ENCODE results near the gene DSE. TPM values are rescaled to one million over a fixed set of nuclear protein-coding genes. Genes with fewer than 3 reads are reported as not detected.

Gene DSE
- total RNA-seq, 1 donor from 2014 or later = 23.4 TPM

DNA sequence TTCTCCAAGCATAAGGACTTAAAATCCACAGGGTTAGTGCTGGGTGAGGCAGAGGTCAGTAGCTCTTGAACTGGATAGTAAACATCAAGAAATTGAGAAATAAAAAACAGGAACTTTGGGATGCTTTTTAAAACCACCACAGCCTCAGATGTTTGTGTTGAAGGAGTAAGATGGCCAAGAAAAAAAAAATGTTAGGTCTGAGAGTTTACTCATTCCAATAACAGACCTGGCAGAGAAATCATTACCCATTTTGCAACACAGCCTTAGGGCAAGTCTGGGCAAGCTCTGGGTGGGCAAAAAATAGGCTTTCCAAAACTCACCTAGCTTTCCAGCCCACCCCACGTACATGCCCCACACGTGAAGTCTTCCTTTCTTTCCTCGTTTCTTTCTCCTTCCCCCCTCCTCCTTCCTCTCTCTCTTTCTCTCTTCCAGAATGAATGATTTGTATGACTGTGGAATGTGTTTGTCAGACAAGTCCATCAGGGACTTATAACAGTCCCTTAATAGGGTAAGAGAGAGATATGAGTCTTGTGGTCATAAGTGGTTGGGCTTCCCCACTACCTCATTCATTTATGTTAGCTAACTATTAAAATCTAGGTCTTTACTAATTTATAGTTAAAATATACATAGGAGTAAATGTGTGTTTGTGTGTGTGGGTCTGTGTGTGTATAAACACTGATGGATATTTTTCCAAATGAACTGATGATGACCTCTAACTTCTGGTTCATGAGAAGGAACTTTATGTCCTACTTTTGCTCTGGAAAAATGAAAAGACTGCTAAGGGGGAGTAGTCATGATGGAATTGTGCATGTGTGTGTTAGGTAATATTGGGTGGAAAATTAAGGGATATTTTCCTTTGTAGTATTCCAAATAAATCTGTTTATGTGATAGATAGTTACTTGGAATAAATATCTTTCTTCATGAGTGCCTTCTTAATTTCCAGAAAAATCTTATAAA lies 18.0 kb upstream of the DSE start:
- Mint-ChIP-seq H3K4me3 (no peak overlapping the region), H3K4me1 (no peaks in the 10 kb centered on the region), H3K27ac (no peak overlapping the region), H3K27me3 (no peaks in the 10 kb centered on the region), H3K36me3 (ENCODE audit: low read depth) (no peaks in the 10 kb centered on the region), H3K9me3 (no peaks in the 10 kb centered on the region)
- intact Hi-C loops (cut with micrococcal nuclease) = no loop called here
- CTCF ChIA-PET = no interaction called here
- DNase-seq = no peak
- TF ChIP-seq, protein P1, sequence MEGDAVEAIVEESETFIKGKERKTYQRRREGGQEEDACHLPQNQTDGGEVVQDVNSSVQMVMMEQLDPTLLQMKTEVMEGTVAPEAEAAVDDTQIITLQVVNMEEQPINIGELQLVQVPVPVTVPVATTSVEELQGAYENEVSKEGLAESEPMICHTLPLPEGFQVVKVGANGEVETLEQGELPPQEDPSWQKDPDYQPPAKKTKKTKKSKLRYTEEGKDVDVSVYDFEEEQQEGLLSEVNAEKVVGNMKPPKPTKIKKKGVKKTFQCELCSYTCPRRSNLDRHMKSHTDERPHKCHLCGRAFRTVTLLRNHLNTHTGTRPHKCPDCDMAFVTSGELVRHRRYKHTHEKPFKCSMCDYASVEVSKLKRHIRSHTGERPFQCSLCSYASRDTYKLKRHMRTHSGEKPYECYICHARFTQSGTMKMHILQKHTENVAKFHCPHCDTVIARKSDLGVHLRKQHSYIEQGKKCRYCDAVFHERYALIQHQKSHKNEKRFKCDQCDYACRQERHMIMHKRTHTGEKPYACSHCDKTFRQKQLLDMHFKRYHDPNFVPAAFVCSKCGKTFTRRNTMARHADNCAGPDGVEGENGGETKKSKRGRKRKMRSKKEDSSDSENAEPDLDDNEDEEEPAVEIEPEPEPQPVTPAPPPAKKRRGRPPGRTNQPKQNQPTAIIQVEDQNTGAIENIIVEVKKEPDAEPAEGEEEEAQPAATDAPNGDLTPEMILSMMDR (IDR thresholded peaks at IDR 0.05) = no peak
- POLR2A ChIA-PET = no interaction called here
- ATAC-seq (ENCODE audit: low read depth) = no peak

DNA sequence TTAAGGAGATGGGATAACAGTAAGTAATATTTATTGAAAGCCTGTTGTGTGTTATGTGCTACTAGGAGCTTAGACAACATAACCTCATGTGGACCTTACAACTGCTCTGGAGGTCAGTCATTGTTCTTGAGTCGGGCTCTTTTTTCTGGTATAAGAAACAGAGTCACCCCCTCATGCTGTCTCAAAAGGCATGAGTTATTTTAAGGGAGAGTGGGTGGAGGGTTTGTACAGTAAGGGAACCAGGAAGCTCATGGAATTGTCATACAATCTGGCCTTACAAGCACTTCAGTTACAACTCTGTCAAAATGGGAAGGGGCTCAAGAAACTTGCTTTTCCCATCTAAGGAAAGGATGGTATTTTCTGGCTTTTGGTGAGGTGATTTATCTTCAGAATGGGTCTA lies 16.5 kb upstream of the DSE start:
- no peak overlapping the region for H3K27ac Mint-ChIP-seq
- no peaks in the 10 kb centered on the region for H3K36me3 Mint-ChIP-seq (ENCODE audit: low read depth)
- POLR2A ChIA-PET = no interaction called here
- H3K4me3 Mint-ChIP-seq = no peak overlapping the region
- CTCF ChIA-PET = no interaction called here
- intact Hi-C loops (cut with micrococcal nuclease) = no loop called here
- H3K4me1 Mint-ChIP-seq = no peaks in the 10 kb centered on the region
- no peaks in the 10 kb centered on the region for H3K27me3 Mint-ChIP-seq
- DNase-seq (no peak), ATAC-seq (ENCODE audit: low read depth) (no peak)
- TF ChIP-seq, protein P1 (IDR thresholded peaks at IDR 0.05) = no peak
- no peaks in the 10 kb centered on the region for H3K9me3 Mint-ChIP-seq

DNA sequence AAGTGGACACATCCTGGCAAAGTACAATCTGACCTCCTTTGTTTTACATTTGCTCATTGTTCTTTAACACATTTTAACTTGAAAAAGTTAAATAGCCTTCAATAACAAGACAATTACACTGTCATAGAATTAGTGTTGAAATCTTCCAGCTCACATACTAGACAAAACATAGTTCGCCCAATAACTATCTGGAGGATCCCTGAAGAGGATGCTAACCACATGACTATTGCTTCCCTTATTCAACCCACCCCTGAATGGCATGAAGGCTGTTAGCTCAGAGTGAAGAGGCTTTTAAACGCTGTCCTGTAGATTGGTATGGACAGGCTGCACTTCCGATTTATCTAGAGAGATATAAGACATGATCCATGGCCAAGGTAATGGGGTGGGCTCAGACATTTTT lies 15.0 kb upstream of the DSE start:
- no peaks in the 10 kb centered on the region for H3K9me3 Mint-ChIP-seq
- H3K27ac Mint-ChIP-seq = no peak overlapping the region
- DNase-seq (no peak), ATAC-seq (ENCODE audit: low read depth) (no peak)
- H3K4me1 Mint-ChIP-seq = no peaks in the 10 kb centered on the region
- ChIA-PET CTCF (interaction anchor here (0.6 kb wide), 1 partner anchor 68 kb away, joined by 3 read pairs; no protein-coding TSS in a partner anchor), POLR2A (interaction anchor here (1.0 kb wide), 1 partner anchor 15 kb away, joined by 10 read pairs; the partner anchor contains the start of gene DSE)
- no peak overlapping the region for H3K4me3 Mint-ChIP-seq
- intact Hi-C loops (cut with micrococcal nuclease) = no loop called here
- no peaks in the 10 kb centered on the region for H3K27me3 Mint-ChIP-seq
- TF ChIP-seq, protein P1 (IDR thresholded peaks at IDR 0.05) = no peak
- no peaks in the 10 kb centered on the region for H3K36me3 Mint-ChIP-seq (ENCODE audit: low read depth)

DNA sequence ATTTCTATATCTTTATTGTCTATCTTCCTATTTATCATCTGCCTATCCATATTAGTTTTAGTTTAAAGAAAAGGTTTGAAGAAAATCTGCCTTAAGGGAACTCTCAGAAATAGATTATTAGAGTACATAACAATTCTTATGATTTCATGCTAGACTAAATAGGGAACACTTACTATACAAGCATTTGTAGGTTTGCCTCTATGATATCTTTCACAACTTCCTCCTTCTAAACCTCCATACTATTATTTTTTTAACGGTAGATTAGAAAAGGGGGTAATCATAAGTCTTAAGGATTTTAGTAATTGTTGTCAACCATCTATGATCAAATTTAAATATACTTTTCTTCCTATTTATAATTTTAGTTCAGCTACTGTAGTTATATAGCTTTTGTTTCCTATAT lies 11.6 kb upstream of the DSE start:
- H3K4me1 Mint-ChIP-seq = peaks cover 2% of the 10 kb centered on the region
- ChIA-PET CTCF (interaction anchor here (1.5 kb wide), 1 partner anchor 71 kb away, joined by 4 read pairs; no protein-coding TSS in a partner anchor), POLR2A (no interaction called here)
- no peak overlapping the region for H3K27ac Mint-ChIP-seq
- no peak overlapping the region for H3K4me3 Mint-ChIP-seq
- no peaks in the 10 kb centered on the region for H3K36me3 Mint-ChIP-seq (ENCODE audit: low read depth)
- H3K27me3 Mint-ChIP-seq = no peaks in the 10 kb centered on the region
- no peak for ATAC-seq (ENCODE audit: low read depth)
- DNase-seq = no peak
- TF ChIP-seq, protein P1 (IDR thresholded peaks at IDR 0.05) = no peak
- intact Hi-C loops (cut with micrococcal nuclease) = no loop called here
- H3K9me3 Mint-ChIP-seq = no peaks in the 10 kb centered on the region

DNA sequence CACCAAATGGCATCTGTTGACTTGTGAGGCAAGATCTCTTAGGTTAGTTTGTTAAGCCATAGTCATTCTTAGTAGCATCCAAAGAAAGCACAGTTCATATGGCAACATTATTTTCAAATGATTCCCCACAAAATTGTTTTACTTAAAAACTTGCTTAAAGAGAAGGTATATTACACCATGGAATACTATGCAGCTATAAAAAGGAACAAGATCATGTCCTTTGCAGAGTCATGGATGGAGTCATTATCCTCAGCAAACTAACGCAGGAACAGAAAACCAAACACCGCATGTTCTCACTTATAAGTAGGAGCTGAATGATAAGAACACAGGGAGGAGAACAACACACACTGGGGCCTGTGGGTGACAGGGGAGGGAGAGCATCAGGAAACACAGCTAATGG lies 10.9 kb upstream of the DSE start:
- Mint-ChIP-seq H3K9me3 (no peaks in the 10 kb centered on the region), H3K27ac (no peak overlapping the region), H3K36me3 (ENCODE audit: low read depth) (no peaks in the 10 kb centered on the region), H3K4me1 (peaks cover 2% of the 10 kb centered on the region), H3K4me3 (no peak overlapping the region), H3K27me3 (no peaks in the 10 kb centered on the region)
- POLR2A ChIA-PET = no interaction called here
- intact Hi-C loops (cut with micrococcal nuclease) = no loop called here
- CTCF ChIA-PET = interaction anchor here (1.5 kb wide), 1 partner anchor 72 kb away, joined by 4 read pairs; no protein-coding TSS in a partner anchor
- TF ChIP-seq, protein P1 (IDR thresholded peaks at IDR 0.05) = no peak
- ATAC-seq (ENCODE audit: low read depth) (no peak), DNase-seq (no peak)
